ENCODE measurements around the gene DCAF12. TPM values are rescaled to one million over a fixed set of nuclear protein-coding genes. Genes with fewer than 3 reads are reported as not detected.

DCAF12 gene
- total RNA-seq, 8 experiments from 2014 or later, result 15.8 to 32.7 (median 22.8) TPM

DNA sequence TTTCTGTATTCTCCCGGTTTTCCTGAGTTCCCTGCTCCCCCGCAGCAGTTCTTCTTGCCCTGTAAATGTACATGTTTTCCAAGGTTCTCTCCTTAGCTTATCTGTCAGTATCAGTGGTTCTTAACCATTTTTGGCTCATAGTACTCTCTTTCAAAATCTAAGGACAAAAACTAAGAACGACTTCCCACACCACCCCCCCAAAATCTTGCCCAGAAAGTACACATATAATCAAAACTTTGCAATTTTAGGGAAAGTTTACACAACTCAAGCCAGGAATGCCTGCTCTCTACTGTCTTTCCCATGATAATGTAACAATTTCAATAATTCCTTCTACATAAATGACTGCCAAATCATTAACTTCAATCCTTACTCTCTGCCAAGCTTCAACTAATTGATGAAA is 4.5 kb downstream of the DCAF12 start:
- Histone ChIP-seq H3K27ac (no peak overlapping the region), H3K4me1 (replicated peaks in 1 of 2) (peaks cover 3 to 7% of the 10 kb centered on the region in 2 donors), H3K4me3 (no peak overlapping the region)
- ATAC-seq (replicated peaks in 6 of 8), result no peak
- 29 to 100% (median 81%) methylated on average over 2 to 3 of the region's 3 CpGs; no CpG with 5 or more reads in 2 of the 10 experiments for WGBS, 10 experiments
- in situ Hi-C loops (cut with MboI; ENCODE audit: low pct_unique_long_range_greater_than_20kb in 2 of 9, low sequenced_read_pairs in 9 of 9, unreplicated experiment in 9 of 9), result no loop called here

DNA sequence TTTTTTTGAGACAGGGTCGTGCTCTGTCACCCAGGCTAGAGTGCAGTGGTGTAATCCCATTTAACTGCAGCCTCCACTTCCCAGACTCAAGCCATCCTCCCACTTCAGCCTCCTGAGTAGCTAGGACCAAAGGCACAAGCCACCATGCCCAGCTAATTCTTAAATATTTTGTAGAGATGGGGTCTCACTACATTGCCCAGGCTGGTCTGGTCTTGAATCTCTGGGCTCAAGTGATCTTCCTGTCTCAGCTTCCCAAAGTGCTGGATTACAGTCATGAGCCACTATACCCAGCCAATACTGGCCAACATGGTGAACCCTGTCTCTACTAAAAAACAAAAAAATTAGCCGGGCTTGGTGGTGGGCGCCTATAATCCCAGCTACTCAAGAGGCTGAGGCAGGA is 6.8 kb downstream of the DCAF12 start:
- Histone ChIP-seq H3K4me1 (replicated peaks in 1 of 2) (no peaks in the 10 kb centered on the region), H3K27ac (no peak overlapping the region), H3K4me3 (no peak overlapping the region)
- in situ Hi-C loops (cut with MboI; ENCODE audit: low pct_unique_long_range_greater_than_20kb in 2 of 9, low sequenced_read_pairs in 9 of 9, unreplicated experiment in 9 of 9), result no loop called here
- WGBS, 10 experiments, result 75 to 100% (median 100%) methylated on average over 1 to 3 of the region's 3 CpGs; no CpG with 5 or more reads in 1 of the 10 experiments
- ATAC-seq (replicated peaks in 6 of 8), result no peak

DNA sequence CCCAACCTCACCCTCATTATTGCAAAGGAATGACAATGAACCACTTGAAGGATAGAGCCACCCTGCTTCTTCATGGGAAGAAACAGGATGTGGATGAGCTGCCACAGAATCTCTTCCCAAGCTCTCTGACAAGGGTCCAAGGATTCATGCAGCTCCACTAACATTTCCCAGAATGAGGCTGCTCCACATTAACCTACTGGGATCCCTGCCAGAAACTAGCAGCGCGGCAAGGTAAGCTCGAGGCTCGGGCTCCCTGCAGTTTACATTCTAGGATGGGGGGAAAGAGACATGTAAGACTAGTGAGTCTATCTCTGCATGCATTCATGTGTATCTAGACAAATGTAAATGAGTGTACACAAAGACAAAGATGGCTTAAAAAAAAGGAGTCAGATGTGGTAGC is 12.1 kb downstream of the DCAF12 start:
- no peak for ATAC-seq (replicated peaks in 6 of 8)
- Histone ChIP-seq H3K4me3 (no peak overlapping the region), H3K27ac (no peak overlapping the region), H3K4me1 (replicated peaks in 1 of 2) (no peaks in the 10 kb centered on the region)
- in situ Hi-C loops (cut with MboI; ENCODE audit: low pct_unique_long_range_greater_than_20kb in 2 of 9, low sequenced_read_pairs in 9 of 9, unreplicated experiment in 9 of 9), result no loop called here
- 73 to 94% (median 88%) methylated on average over 3 to 4 of the region's 4 CpGs; no CpG with 5 or more reads in 7 of the 10 experiments for WGBS, 10 experiments

DNA sequence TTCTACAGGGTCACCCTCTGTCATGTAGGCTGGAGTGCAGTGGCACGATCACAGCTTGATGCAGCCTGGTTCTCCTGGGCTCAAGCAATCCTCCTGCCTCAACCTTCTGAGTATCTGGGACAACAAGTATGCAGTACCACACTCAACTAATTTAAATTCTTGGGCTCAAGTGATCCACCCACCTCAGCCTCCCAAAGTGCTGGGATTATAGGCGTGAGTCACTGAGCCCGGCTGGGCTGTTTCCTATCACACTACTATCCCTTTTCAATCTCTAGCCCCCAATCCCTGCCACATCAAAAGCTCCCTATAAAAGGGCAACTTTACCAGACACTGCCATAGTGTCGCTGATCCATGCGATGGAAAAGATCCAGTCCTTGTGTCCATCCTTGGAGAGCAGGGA is 20.4 kb downstream of the DCAF12 start:
- Histone ChIP-seq H3K27ac (no peak overlapping the region), H3K4me1 (replicated peaks in 1 of 2) (no peaks in the 10 kb centered on the region), H3K4me3 (no peak overlapping the region)
- WGBS, 10 experiments, result 84 to 100% (median 100%) methylated on average over 2 to 5 of the region's 5 CpGs; no CpG with 5 or more reads in 1 of the 10 experiments
- in situ Hi-C loops (cut with MboI; ENCODE audit: low pct_unique_long_range_greater_than_20kb in 2 of 9, low sequenced_read_pairs in 9 of 9, unreplicated experiment in 9 of 9), result no loop called here
- peak in 1 of 8 experiments; percentile 62 for ATAC-seq (replicated peaks in 6 of 8)

- in situ Hi-C loops (cut with MboI; ENCODE audit: low pct_unique_long_range_greater_than_20kb in 2 of 9, low sequenced_read_pairs in 9 of 9, unreplicated experiment in 9 of 9), result no loop called here
- 81 to 100% (median 95%) methylated on average over 1 to 10 of the region's 11 CpGs; no CpG with 5 or more reads in 1 of the 10 experiments for WGBS, 10 experiments
- H3K4me1 ChIP-seq (replicated peaks in 1 of 2), result no peaks in the 10 kb centered on the region
- no peak overlapping the region for H3K27ac ChIP-seq
- ATAC-seq (replicated peaks in 6 of 8), result no peak
- H3K4me3 ChIP-seq, result no peak overlapping the region
Observed at GRCh38 chr9:34102796-34103195, 23.7 kb downstream of the DCAF12 start.

DNA sequence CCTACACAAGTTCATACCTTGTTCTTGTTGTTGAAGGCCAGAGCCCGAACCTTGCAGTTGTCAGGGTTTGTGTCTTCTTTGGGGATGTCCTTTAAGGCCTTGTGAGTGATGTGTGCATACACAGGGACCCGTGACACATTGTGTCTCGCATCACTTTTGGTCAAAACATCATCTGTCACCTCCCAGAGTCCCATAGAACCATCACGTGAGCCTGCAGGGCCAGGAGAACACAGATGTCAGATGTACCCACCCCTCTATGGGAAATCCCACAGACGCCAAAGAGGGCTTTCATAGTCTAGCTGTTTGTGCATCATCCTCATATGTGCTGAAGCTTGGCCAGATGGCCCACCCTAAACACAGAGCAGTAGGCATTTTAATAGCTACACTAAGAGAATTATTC is 28.2 kb downstream of the DCAF12 start:
- no peak for ATAC-seq (replicated peaks in 6 of 8)
- no peak overlapping the region for H3K4me3 ChIP-seq
- no peak overlapping the region for H3K27ac ChIP-seq
- no peaks in the 10 kb centered on the region for H3K4me1 ChIP-seq (replicated peaks in 1 of 2)
- in situ Hi-C loops (cut with MboI; ENCODE audit: low pct_unique_long_range_greater_than_20kb in 2 of 9, low sequenced_read_pairs in 9 of 9, unreplicated experiment in 9 of 9), result no loop called here
- WGBS, 10 experiments, result 70 to 100% (median 96%) methylated on average over 2 to 4 of the region's 5 CpGs; no CpG with 5 or more reads in 5 of the 10 experiments

DNA sequence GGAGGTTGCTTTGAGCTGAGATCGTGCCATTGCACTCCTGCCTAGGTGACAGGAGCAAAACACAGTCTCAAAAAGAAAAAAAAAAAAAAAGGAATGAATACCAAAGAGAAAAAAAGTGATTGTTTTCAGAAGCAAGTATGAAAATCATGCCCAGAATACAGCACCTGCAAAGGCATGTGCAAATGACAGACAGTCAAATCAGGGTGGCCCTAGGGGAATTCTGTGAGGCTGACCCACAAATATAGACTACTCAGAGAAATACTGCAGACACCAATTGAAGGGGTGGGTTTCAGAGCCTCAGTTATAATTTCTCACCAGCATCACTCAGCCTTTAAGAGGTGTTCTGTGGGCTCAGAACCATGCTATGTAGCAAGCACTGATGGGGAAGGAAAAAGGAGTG is 28.6 kb downstream of the DCAF12 start:
- Histone ChIP-seq H3K4me1 (replicated peaks in 1 of 2) (no peaks in the 10 kb centered on the region), H3K27ac (no peak overlapping the region), H3K4me3 (no peak overlapping the region)
- 80 to 100% (median 100%) methylated on average over 1 of the region's 1 CpG; no CpG with 5 or more reads in 5 of the 10 experiments for WGBS, 10 experiments
- in situ Hi-C loops (cut with MboI; ENCODE audit: low pct_unique_long_range_greater_than_20kb in 2 of 9, low sequenced_read_pairs in 9 of 9, unreplicated experiment in 9 of 9), result no loop called here
- no peak for ATAC-seq (replicated peaks in 6 of 8)

GRCh38 chr9:34096751-34097150 is 29.7 kb downstream of the DCAF12 start:
- H3K4me3 ChIP-seq, result no peak overlapping the region
- in situ Hi-C loops (cut with MboI; ENCODE audit: low pct_unique_long_range_greater_than_20kb in 2 of 9, low sequenced_read_pairs in 9 of 9, unreplicated experiment in 9 of 9), result no loop called here
- no peak for ATAC-seq (replicated peaks in 6 of 8)
- no peak overlapping the region for H3K27ac ChIP-seq
- H3K4me1 ChIP-seq (replicated peaks in 1 of 2), result no peaks in the 10 kb centered on the region
- WGBS, 10 experiments, result 87 to 100% (median 93%) methylated on average over 1 to 4 of the region's 4 CpGs; no CpG with 5 or more reads in 2 of the 10 experiments

GRCh38 chr9:34093578-34093977 is 32.9 kb downstream of the DCAF12 start:
- H3K4me1 ChIP-seq (replicated peaks in 1 of 2), result no peaks in the 10 kb centered on the region
- in situ Hi-C loops (cut with MboI; ENCODE audit: low pct_unique_long_range_greater_than_20kb in 2 of 9, low sequenced_read_pairs in 9 of 9, unreplicated experiment in 9 of 9), result no loop called here
- no peak overlapping the region for H3K27ac ChIP-seq
- ATAC-seq (replicated peaks in 6 of 8), result no peak
- no peak overlapping the region for H3K4me3 ChIP-seq
- 75 to 100% (median 97%) methylated on average over 1 to 3 of the region's 5 CpGs; no CpG with 5 or more reads in 4 of the 10 experiments for WGBS, 10 experiments

DNA sequence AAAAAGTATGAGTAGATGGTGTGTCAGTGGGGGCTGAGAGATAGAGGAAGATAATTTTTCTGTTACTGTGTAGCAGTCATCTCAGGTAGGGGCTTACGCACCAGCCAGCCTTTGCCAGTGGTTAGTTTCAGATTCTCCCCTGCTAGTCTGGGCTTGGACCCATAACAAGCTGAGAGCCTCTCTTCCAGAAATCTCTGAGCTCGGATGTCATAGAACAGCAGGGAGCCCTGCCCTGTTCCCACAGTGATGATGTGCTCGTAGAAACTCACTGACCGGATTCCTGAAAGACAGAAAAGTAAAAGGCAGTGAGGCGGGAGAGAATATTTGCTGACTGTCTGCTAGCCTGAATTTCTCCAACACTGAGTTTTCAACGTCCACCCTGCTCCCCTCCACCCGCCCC is 37.2 kb downstream of the DCAF12 start:
- 80 to 100% (median 95%) methylated on average over 1 to 6 of the region's 7 CpGs; no CpG with 5 or more reads in 2 of the 10 experiments for whole genome bisulfite sequencing, 10 experiments
- in situ Hi-C loops (cut with MboI; ENCODE audit: low pct_unique_long_range_greater_than_20kb in 2 of 9, low sequenced_read_pairs in 9 of 9, unreplicated experiment in 9 of 9), result no loop called here
- Histone ChIP-seq H3K4me3 (no peak overlapping the region), H3K4me1 (replicated peaks in 1 of 2) (no peaks in the 10 kb centered on the region), H3K27ac (no peak overlapping the region)
- ATAC-seq (replicated peaks in 6 of 8), result no peak

DNA sequence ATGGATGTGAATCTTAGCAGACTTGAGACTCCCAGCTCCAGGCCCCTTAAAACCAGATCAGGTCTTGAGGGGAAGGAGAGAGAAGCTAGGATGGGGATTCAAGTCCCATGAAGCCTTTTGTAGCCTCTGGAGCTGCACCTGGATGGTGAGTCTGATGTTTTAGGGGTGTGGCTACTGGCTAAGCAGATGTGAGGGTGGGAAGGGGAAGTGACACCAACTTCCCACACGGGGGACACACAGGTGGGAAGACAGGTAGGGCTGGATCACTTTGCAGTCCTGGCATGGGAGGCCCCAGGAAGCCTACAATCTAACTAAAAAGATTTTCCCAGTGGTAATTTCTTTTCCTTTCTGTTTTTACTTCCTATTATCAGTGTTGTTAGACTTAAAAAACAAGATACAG is 39.1 kb downstream of the DCAF12 start:
- H3K27ac ChIP-seq, result no peak overlapping the region
- in situ Hi-C loops (cut with MboI; ENCODE audit: low pct_unique_long_range_greater_than_20kb in 2 of 9, low sequenced_read_pairs in 9 of 9, unreplicated experiment in 9 of 9), result no loop called here
- no peaks in the 10 kb centered on the region for H3K4me1 ChIP-seq (replicated peaks in 1 of 2)
- 13 to 100% (median 75%) methylated on average over 1 of the region's 1 CpG; no CpG with 5 or more reads in 7 of the 10 experiments for WGBS, 10 experiments
- no peak overlapping the region for H3K4me3 ChIP-seq
- no peak for ATAC-seq (replicated peaks in 6 of 8)

- Histone ChIP-seq H3K4me3 (no peak overlapping the region), H3K4me1 (replicated peaks in 1 of 2) (no peaks in the 10 kb centered on the region), H3K27ac (no peak overlapping the region)
- in situ Hi-C loops (cut with MboI; ENCODE audit: low pct_unique_long_range_greater_than_20kb in 2 of 9, low sequenced_read_pairs in 9 of 9, unreplicated experiment in 9 of 9), result no loop called here
- no peak for ATAC-seq (replicated peaks in 6 of 8)
Observed at GRCh38 chr9:34086864-34087263, 39.6 kb downstream of the DCAF12 start.

DNA sequence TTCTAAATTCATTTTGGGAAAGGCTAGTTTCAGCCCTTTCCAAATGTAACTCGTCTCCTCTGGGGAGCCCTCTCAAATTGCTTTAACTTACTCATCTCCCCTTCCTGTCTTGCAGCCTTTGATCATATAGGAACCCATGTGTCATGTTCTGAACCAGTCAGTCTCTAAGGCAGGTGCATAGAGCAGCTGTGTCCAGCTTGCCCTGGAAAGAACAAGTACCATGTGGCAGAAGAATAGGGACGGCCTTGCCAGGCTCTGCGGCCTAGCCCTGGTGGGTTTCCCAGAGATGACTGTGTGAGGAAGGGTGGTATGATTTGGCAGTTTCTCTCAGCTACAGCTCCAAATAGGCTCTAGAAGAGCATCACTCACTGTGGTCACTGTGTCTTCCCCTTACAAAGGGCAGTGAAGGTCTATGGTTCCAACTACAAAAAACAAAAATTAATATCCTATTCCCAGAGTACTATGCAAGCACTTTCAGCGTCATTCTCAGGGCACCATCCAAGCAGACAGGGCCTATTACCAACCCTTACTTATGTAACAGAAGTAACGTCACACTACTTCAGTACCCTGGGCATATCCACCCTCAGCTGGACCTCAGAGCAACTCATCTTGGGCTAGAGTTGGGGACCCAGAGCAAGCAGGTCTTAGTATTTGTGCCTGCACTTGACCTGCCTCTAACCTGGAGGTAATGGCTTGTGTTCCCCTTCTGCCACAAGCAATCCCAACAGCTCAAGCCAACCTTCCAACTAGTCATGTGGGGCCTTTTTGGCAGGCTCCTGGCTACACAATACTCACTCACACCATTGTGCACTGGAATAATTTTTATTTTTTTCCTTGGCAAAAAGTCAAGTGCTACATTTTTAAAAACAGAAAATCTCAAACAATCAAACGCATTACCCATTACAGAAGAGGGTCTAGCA is 40.7 kb downstream of the DCAF12 start:
- in situ Hi-C loops (cut with MboI; ENCODE audit: low pct_unique_long_range_greater_than_20kb in 2 of 9, low sequenced_read_pairs in 9 of 9, unreplicated experiment in 9 of 9), result no loop called here
- ATAC-seq (replicated peaks in 6 of 8), result no peak
- 57 to 100% (median 98%) methylated on average over 1 to 4 of the region's 6 CpGs for WGBS, 10 experiments
- Histone ChIP-seq H3K27ac (no peak overlapping the region), H3K4me1 (replicated peaks in 1 of 2) (no peaks in the 10 kb centered on the region), H3K4me3 (no peak overlapping the region)

GRCh38 chr9:34084562-34084961 is 41.9 kb downstream of the DCAF12 start:
- WGBS, 10 experiments, result 14 to 100% (median 100%) methylated on average over 1 of the region's 1 CpG; no CpG with 5 or more reads in 7 of the 10 experiments
- in situ Hi-C loops (cut with MboI; ENCODE audit: low pct_unique_long_range_greater_than_20kb in 2 of 9, low sequenced_read_pairs in 9 of 9, unreplicated experiment in 9 of 9), result no loop called here
- ATAC-seq (replicated peaks in 6 of 8), result peak in 1 of 8 experiments; percentile 44
- no peak overlapping the region for H3K27ac ChIP-seq
- H3K4me3 ChIP-seq, result no peak overlapping the region
- H3K4me1 ChIP-seq (replicated peaks in 1 of 2), result no peaks in the 10 kb centered on the region

All from motor neuron (in vitro differentiated cells).